GM11168 (cell line): Measurements from ENCODE around the gene EHD4.

ENCODE experiments used
- in situ Hi-C: fragments of 300-500 bp; cut with MboI; formaldehyde crosslinking; loops from one replicate; pipeline ENCODE4 v1.12.0; 2022; ENCODE audit warnings: low sequenced_read_pairs; ENCODE audit not compliant: unreplicated experiment

The EHD4 gene

DNA sequence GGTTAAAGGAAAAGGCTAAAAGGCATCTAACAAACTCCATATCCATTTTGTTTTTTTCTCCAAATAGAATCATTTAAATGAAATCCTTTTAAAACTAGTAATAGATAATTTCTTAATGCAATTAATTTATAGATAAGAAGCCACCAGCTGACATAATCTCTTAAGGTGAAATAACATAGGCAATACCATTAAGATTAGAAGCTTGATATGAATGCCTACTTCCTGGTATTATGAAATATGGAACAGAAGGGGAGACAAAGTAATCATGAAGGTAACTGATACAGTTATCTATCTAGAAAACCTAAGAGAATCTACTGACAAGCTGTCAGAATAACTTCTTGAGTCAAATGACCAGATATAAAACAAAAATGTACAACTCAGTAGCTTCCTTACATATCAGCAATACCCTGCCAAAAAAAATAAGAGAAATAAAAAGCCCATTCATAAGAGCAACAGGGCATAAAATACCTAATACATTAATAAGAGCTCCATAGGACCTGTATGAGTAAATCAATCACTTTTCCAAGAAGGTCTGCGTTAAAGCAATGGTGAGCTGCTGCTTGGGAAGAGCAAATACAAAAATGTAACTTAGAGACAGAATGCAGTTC is 10.7 kb downstream of the EHD4 start:
- in situ Hi-C loops: no loop called here

DNA sequence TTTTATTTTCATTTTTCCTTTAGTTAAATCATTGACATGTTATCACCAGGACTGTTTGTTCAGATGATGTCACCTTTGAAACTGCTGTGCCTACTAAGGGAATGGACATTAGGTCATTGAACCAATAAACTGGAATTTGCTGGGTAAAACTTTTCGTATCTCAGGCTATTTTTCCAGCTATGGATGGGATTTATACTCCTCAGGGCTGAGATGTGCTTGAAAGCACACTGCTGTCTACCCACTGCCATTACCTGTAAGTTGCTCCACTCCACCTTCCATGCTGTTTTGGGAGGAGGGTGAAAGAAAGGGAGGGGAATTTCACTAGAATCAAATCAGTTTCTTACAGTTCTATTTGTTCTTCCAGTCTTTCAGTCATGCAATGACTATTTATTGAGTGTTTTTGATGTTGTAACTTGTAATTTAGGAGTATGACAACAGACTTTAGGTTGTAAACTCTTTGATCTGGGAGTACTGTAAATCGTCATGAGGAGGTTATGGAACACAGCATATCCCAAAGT is 11.3 kb downstream of the EHD4 start:
- in situ Hi-C loops: no loop called here

DNA sequence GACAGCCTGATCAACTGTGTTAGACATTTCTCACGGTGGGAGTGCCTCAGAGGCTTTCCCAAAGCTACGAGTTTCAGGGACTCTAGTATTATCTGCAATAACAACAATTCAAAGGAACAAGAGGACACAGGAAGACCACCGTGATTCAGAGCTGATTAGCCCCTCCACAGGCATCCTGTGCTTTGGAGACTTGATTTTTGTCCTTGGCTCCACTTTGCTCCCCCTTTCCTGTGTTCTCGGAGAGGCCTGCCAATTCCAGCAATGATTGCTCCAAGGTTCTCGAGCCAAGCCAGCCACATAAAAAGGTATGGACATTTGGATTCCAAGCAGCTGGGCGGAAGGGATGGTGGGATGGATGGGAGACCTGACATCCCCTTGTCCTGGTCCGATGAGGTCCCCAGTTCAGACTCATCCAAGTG is 14.3 kb downstream of the EHD4 start:
- in situ Hi-C loops: no loop called here

DNA sequence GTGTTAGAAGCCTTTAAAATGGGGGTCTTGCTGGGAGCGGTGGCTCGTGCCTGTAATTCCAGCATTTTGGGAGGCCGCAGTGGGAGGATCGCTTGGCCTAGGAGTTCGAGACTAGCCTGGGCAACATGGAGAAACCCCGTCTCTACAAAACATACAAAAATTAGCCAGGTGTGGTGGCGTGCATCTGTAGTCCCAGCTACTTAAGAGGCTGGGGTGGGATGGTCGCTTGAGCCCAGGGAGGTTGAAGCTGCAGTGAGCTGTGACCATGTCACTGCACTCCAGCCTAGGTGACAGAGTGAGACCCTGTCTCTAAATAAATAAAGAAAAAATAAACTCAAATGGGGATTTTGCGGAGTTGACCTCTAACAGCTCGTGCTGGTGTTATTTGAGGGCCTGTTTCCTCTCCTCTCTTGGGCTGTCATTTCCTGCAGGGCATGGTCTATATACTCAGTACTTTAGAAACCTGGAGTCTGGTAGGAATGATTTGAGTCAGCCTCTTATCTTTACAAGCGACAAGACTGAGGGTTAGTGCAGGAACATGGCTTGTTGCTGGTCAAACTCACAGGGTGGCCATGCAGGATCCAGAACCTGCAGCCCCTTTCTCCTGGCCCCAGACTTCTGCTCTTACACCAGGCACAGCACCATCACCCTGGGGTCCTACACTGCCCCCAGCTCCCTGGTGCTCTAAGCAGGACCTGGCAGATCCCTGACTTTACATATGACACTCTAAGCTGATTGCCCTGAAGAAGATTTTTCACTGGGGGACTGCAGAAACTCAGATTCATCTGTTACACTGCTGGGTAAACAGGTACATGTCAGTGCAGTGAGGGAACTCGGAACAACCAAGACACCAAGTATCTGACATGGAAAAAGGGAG is 15.1 kb downstream of the EHD4 start:
- in situ Hi-C loops: no loop called here

DNA sequence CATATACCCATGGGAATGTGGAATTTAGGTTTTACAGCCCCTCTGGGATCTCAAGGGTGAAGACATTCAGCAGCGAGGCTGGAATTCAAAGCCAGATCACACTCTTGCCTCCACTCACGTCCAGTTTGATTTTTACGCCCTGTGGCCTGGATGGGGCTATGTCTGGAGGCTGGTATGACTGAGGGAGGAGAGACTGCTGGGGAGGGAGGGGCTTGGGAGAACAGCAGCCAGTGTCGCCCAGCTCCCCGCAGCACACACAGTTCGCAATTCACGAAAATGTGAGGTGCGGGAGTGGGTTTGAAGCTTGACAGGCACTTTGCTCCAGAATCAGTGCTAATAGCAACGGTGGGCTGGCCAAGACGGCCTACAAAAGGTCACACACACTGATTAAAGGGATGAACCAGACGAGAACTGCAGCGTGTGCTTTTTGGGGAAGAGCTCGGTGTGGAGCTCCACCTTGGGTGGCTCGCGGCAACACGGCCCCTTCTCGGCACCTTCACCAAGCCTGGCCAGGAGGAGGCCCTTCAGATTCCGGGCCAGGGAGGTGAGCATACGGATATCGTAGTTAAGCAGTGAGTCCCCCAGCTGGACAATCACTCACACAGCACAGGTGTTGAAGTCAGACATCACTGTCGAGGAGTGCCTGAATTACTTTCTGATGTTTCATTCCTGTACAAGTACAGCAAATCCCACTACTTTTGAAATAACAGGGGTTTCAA is 16.4 kb downstream of the EHD4 start:
- in situ Hi-C loops: no loop called here

DNA sequence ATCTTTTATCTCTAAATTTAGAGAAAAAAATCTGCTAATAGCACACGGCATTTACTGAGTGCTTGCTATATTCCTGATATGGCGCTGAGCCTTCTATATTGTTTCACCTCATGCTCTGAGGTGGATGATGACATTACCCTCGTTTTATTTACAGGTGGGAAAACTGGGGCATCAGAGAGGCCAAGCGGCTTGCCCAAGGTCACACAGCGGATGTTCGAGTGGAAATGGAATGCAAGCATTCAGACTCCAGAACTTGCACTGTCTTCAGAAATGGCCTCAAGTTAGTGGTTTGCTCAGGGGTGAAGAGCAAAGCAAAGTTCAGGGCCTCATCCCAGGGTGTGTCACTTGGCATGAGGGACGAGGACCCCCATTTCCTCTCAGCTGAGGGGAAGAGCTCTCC is 17.3 kb downstream of the EHD4 start:
- in situ Hi-C loops: no loop called here

DNA sequence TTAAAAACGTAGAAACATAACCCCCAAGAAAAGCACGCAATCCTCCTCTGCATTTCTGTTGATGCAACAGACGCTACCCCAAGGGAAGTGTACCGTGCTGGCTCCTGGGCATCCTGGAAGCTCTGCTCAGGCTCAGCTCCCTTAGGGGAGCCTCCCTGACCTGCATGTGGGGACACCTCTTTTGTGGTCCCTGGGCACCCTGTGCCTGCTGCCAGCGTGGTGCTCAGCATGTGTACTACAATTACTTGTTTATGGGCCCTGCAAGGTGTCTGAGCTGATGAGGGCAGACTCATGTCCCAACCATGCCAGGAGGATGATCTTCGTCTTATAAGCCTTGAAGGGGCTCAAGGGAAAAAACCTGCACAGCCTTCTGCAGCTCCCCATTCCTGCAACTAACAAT is 18.3 kb downstream of the EHD4 start:
- in situ Hi-C loops: no loop called here

DNA sequence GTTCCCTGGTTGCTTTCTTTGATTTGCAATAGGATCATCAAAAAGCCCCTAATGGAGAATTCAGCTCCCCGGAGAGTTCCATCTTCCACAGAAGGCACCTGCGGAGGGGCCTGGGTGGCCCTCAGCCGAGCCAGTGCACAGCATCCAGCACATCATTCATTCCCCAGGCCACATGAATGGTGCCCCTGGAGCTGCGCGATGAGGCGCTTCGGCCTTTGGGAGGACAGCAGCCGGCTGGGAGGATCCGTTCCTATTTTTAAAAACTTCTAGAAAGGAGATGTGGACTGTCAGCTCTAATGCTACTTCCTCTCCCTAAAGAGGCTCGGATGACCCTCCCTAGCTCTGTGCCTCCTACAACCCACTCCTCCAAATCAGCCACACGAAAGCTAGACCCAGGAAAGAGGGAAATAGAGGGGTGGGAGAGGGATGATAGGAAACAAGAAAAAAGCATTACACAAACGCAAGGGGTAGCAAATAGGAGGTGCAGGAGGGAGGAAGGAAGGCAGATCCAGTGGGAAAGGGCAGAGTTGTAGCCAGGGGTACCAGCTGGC is 20.3 kb downstream of the EHD4 start:
- in situ Hi-C loops: no loop called here

DNA sequence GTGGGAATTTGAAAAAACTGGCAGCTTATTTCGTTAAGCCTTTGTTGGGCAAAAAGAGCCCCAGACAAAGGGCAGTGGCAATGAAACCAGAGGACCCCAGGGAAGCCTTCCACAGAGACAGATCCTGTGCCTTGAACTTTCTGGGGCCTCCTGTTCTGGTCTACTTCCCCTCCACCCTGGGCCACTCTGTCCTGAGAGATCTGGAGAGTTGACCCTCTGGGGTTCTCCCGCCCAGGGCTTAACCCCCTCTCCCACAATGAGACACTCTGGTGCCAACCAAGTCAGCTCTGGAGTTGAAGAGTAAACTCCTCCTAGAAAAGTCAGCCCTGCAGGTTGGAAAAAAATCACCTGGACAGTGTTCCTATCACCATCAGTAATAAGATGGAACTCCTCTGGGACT is 20.8 kb downstream of the EHD4 start:
- in situ Hi-C loops: no loop called here

DNA sequence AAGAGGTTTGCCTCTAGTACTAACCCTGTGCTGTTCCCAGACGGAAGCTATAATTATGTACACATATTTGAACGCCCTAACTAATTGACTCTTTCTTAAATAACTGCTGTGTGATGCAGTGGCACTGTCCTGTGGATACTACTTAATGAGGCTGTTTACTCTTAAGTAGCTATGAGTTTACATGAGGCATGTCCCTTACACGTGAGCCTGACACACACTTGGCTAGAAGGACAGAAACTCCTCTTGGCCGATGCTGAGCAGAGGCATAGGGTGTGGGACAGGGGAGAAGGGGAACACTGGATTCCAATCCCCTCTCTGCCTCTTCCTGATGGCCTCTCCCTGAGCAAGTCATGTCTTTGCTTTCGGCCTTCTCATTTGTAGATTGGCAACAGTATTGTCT is 21.9 kb downstream of the EHD4 start:
- in situ Hi-C loops: no loop called here

DNA sequence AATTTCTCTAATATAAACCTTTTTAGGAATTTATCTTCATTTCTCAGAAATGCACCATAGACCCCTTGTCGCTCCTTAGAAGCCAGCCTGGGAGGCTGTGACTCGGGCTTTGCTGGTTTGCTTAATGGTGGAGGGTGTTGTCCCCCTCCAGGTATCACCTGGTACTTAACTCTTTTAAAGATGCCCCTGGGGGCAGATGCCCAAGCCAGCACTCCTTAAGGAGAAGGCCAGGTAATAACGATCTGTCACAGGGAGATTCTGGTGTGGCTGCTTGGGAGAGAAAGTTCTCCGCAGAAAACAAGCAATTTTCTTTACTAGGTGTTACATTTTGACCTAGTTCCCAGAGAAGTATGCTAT is 22.3 kb downstream of the EHD4 start:
- in situ Hi-C loops: no loop called here

DNA sequence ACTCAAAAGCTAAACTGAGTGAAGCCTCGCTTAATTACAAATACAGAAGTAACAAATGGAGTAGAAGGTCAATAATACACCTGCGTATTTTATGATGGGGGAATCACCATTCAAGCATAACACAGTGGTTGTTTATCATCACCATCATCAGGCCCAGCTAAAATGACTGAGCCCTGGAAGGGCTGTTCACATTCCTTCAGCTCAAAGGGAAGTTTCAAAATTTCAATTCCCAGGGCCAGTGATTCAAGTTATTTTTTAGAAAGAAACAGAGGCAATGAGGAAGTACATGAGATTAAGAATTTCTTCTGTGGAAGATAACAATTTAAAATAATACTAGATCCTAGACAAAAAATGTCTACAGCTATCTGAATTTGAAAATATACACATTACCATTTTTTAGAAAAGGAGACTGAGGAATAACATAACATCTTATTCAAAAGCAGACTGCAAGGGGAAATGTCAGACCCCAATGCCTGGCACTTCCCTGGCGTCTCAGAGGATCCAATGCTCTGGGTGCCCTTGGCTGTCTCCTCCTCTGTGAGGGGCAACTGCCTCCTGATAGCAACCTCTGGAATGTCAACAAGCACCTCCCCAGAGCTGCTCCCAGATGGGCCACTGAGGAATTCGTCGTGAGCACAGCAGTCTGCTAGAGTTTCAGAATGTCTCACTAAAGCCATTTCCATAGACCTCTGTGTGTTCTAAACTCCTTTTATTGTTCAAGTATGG is 22.8 kb downstream of the EHD4 start:
- in situ Hi-C loops: no loop called here

DNA sequence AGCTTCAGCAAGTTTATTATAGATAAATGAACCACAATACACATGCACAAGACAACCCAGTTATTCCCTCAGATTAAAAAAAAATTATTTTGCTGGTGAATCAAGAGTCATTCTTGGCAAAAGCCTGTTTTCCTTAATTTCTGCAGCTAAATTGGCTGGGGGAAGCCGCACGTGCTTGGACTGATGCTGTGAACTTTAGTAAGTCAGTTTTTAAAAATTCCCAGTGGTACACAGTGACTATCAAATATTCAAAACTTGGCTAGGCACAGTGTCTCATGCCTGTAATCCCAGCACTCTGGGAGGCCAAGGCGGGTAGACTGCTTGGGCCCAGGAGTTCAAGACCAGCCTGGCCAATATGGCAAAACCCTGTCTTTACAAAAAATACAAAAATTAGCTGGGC is 23.9 kb downstream of the EHD4 start:
- in situ Hi-C loops: no loop called here

DNA sequence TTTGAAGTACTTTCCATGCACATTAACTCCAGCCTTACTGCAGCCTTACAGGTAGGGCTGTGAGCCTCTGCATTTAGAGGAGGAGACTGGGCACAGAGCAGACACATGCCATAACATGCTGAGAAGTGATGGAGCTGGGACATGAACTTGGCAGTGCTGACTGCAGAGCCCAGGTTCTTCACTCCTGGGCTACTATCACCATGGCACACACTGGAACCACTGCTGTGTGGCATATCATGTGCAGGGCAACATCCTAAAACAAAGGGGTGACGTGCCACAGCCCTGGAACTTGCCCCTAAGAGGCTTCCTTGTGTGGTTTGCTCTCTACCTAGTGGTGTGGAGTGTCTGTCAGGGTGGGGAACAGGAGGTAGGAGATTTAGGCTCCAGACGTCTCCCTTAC is 25.4 kb downstream of the EHD4 start:
- in situ Hi-C loops: no loop called here

DNA sequence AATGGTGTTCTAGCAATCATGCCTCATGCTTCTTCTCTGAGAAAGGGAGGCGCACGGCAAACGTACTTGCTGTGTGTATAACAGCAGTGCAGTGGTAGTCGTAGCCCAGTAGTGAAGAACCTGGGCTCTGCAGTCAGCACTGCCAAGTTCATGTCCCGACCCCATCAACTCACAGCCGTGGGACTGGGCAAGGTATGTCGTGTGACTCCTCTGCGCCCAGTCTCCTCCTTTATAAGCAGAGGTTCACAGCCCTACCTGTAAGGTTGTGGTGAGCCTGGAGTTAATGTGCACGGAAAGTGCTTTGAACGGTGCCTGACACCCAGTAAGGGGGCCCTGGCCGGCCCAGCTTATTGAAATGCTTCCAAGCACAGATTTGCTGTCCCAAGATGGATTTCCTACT is 26.6 kb downstream of the EHD4 start:
- in situ Hi-C loops: no loop called here

DNA sequence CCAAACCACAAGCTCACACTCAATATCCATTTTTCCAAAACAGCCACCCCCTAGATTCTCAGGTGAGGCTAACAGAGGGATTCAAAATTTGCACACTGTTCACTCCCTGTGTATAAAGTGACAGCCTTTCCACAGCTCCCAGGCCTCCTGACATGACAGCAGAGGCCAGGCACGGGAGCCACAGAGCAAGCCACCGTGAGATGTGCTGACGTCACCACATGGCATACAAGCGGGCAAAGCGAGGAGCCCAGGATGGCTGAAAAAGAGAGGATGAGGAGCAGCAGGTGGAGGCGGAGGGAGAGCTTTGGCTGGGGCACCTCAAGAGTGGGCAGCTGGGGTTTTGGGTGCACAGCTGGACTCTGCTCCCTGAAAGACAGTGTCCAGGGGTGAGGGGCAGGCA is 27.1 kb downstream of the EHD4 start:
- in situ Hi-C loops: no loop called here

DNA sequence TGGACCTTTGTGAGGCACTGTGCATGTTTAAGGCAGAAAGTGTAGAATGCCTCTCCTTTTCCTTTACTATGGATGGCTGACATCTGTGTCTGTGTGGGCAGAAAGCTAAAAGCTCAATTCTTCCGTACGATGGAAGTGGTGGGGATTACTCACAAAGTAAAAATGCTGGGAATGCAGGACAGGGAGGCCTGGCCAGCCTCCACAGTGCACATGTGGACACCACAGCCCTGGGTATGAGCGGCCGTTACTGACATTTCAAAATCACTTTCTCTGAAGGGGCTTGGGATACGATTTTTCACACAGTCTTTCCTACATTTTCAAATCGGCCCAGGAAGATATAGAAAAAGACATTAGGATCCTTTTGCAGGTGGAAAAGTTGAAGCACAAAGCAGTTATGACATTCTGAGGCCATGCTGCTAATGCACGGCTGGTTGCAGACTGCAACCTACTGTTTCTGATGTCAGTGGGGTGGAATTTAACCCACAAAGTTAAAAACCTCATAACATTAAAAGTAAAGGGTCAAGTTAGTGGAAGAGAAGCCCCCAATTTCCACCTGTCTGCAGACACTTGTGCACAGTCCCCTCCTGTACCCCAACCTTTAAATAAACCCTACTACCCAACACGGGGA is 27.9 kb downstream of the EHD4 start:
- in situ Hi-C loops: no loop called here

DNA sequence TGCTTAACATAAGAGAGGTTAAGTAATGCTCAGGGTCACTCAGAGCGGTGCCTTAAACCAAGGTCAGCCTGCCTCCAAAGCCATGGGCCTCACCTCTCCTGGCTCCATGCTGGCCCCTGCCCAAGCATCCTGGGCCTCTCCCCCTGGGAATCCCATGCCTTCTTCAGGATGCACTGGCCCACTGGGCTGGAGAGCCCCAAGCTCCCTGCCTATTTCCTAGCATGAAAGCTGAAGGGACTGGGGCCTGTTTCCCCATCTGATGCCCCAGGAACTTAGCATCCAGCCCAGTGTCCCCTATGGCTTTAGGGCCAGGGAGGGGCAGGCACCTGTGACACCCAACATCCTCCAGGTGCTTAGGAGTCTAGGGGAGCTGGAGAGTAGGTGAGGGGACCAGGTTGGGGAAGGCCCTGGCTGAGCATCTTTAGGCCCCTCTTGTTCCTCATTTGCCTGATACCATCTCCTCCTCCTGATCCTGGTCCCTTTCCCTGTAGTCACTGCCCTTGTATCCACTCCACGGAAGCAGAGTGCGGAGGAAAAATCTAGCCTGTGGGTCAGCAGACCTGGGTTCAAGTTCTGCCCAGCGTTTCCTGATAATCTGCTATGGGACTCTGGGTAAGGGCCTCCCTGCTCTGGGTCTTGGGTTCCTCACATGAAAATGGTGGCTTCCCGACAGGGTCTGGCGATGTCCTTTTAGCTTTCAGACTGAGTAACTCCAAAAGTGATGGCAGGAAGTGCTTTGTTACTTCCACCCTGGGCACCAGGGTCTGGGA is 28.6 kb downstream of the EHD4 start:
- in situ Hi-C loops: no loop called here

DNA sequence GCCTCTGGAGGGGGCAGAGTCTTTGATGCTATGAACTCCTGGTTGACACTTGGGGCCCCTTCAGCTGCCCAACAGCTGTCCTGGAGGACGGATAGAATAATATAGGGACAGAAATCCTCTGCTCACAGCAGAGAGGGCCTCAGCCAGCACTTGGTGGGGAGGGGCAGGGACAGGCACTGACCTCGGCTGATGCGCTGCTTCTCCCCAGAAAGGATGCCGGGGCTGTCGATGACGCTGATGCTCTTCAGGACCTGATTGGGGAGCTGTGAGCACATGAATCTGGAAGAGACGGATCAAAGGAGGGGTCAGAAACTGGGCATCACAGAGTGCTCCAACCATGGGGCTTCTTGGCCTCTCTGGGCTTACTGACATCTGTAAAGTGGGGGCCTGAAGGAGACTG is 29.5 kb downstream of the EHD4 start:
- in situ Hi-C loops: no loop called here
